H1 (cell line): Measurements from ENCODE around the gene NEDD9.

ENCODE experiments used
- CEBPB ChIP-seq: IDR thresholded peaks from 2 replicates; pipeline ENCODE4 v1.6.1; 2012; ENCODE audit warnings: low read depth, low read length
- CREB1 ChIP-seq: IDR thresholded peaks from 2 replicates; pipeline ENCODE4 v1.6.1; 2012; ENCODE audit warnings: inconsistent platforms
- EGR1 ChIP-seq: IDR thresholded peaks from 2 replicates; pipeline ENCODE4 v1.6.1; 2011; ENCODE audit warnings: low read depth, low read length, borderline replicate concordance
- EP300 ChIP-seq, 2 experiments: IDR thresholded peaks; 1 replicate in 1 of 2; 2 replicates in 1 of 2; pipeline ENCODE4 v1.6.1; 2011 to 2012; ENCODE audit warnings: low read depth in 2 of 2, low read length in 2 of 2, mild to moderate bottlenecking in 2 of 2, borderline replicate concordance in 1 of 2, inconsistent platforms in 1 of 2, moderate library complexity in 1 of 2
- JUN ChIP-seq: IDR thresholded peaks from 2 replicates; pipeline ENCODE4 v1.6.1; 2011; ENCODE audit warnings: low read depth, mild to moderate bottlenecking, improper control_type of control experiment, low read length
- MAFK ChIP-seq: IDR thresholded peaks from 2 replicates; pipeline ENCODE4 v1.6.1; 2012; ENCODE audit warnings: low read depth, mild to moderate bottlenecking, improper control_type of control experiment, low read length
- POLR2A ChIP-seq, 2 experiments: IDR thresholded peaks; 1 replicate in 1 of 2; 2 replicates in 1 of 2; pipeline ENCODE4 v1.6.1; 2011; ENCODE audit warnings: low read depth in 2 of 2, low read length in 2 of 2, mild to moderate bottlenecking in 2 of 2; ENCODE audit errors: control extremely low read depth in 1 of 2
- POLR2AphosphoS5 ChIP-seq: IDR thresholded peaks from 2 replicates; pipeline ENCODE4 v1.6.1; 2011; ENCODE audit warnings: low read depth, low read length
- RBBP5 ChIP-seq: IDR thresholded peaks from 2 replicates; pipeline ENCODE4 v1.7.1; 2012; ENCODE audit warnings: low read depth, mild to moderate bottlenecking, inconsistent platforms, low read length, moderate library complexity, borderline replicate concordance
- SIN3A ChIP-seq, 2 experiments: IDR thresholded peaks in 1 of 2; conservative IDR thresholded peaks in 1 of 2; 2 replicates each; pipeline ENCODE4 v1.6.1; 2011 to 2012; ENCODE audit warnings: low read length in 2 of 2, improper control_type of control experiment in 1 of 2, low read depth in 1 of 2, mild to moderate bottlenecking in 1 of 2
- SP1 ChIP-seq: IDR thresholded peaks from 2 replicates; pipeline ENCODE4 v1.6.1; 2011; ENCODE audit warnings: low read depth, low read length
- TF ChIP-seq, protein P1 (sequence below): IDR thresholded peaks from 2 replicates; pipeline ENCODE4 v1.6.1; 2012; ENCODE audit warnings: inconsistent platforms
- TF ChIP-seq, protein P2 (sequence below): IDR thresholded peaks from 2 replicates; pipeline ENCODE4 v1.6.1; 2012; ENCODE audit warnings: low read length, inconsistent platforms
- TF ChIP-seq, protein P3 (sequence below), 3 experiments: IDR thresholded peaks; 1 replicate in 2 of 3; 2 replicates in 1 of 3; pipeline versions ENCODE4 v1.5.1 to v1.6.1; 2011; ENCODE audit warnings: low read length in 3 of 3, mild to moderate bottlenecking in 3 of 3, inconsistent platforms in 2 of 3, low read depth in 1 of 3, moderate library complexity in 1 of 3; ENCODE audit not compliant: insufficient read depth in 1 of 3; ENCODE audit errors: control extremely low read depth in 1 of 3

DNA sequence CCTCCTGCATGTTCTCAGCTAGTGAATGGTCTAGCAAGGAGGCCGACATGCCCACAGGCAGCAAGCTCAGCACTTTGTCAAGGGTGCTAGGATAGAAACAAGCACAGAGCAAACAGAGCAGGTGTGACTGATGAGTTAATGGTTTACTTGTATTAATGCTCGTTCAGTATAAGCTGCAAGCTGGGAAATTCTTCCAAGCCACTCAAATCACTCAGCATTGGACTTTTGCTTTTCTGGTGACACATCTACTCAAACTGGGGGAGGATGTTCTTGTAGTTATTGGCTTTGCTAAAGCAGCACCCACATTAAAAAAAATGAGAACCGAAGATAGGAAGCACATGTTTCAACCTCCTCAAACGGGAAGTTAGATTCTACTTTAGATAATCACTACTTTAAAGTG is 43.1 kb upstream of the NEDD9 start:
- TF ChIP-seq POLR2A (IDR thresholded peaks at IDR 0.05; ENCODE audit: control extremely low read depth in 1 of 2, low read depth in 2 of 2, low read length in 2 of 2) (no peak), CREB1 (no peak), SP1 (no peak), RBBP5 (no peak), SIN3A (conservative IDR thresholded peaks at IDR 0.05 in 1 of 2, IDR thresholded peaks at IDR 0.05 in 1 of 2; ENCODE audit: low read depth in 1 of 2, low read length in 2 of 2) (no peak), MAFK (no peak), POLR2AphosphoS5 (no peak), EGR1 (no peak), JUN (no peak), CEBPB (no peak), EP300 (IDR thresholded peaks at IDR 0.05; ENCODE audit: borderline replicate concordance in 1 of 2, low read depth in 2 of 2, low read length in 2 of 2) (no peak)
- TF ChIP-seq, protein P1, sequence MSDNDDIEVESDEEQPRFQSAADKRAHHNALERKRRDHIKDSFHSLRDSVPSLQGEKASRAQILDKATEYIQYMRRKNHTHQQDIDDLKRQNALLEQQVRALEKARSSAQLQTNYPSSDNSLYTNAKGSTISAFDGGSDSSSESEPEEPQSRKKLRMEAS: no peak
- TF ChIP-seq, protein P2, sequence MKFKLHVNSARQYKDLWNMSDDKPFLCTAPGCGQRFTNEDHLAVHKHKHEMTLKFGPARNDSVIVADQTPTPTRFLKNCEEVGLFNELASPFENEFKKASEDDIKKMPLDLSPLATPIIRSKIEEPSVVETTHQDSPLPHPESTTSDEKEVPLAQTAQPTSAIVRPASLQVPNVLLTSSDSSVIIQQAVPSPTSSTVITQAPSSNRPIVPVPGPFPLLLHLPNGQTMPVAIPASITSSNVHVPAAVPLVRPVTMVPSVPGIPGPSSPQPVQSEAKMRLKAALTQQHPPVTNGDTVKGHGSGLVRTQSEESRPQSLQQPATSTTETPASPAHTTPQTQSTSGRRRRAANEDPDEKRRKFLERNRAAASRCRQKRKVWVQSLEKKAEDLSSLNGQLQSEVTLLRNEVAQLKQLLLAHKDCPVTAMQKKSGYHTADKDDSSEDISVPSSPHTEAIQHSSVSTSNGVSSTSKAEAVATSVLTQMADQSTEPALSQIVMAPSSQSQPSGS: no peak
- TF ChIP-seq, protein P3, sequence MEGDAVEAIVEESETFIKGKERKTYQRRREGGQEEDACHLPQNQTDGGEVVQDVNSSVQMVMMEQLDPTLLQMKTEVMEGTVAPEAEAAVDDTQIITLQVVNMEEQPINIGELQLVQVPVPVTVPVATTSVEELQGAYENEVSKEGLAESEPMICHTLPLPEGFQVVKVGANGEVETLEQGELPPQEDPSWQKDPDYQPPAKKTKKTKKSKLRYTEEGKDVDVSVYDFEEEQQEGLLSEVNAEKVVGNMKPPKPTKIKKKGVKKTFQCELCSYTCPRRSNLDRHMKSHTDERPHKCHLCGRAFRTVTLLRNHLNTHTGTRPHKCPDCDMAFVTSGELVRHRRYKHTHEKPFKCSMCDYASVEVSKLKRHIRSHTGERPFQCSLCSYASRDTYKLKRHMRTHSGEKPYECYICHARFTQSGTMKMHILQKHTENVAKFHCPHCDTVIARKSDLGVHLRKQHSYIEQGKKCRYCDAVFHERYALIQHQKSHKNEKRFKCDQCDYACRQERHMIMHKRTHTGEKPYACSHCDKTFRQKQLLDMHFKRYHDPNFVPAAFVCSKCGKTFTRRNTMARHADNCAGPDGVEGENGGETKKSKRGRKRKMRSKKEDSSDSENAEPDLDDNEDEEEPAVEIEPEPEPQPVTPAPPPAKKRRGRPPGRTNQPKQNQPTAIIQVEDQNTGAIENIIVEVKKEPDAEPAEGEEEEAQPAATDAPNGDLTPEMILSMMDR (IDR thresholded peaks at IDR 0.05; ENCODE audit: control extremely low read depth in 1 of 3, insufficient read depth in 1 of 3, low read depth in 1 of 3, low read length in 3 of 3): no peak
